ENCODE data around the gene SPOCK2.

SPOCK2 gene

GRCh38 chr10:72106154-72106849 is 18.0 kb upstream of the SPOCK2 start:
- H3K36me3 ChIP-seq (ENCODE audit: control insufficient read depth, insufficient read depth, low read length): peaks cover 1% of the 10 kb centered on the region
- H3K27ac ChIP-seq (ENCODE audit: low read depth, low read length): no peak overlapping the region
- no peaks in the 10 kb centered on the region for H3K4me1 ChIP-seq (ENCODE audit: control insufficient read depth, insufficient read depth, low read length)
- H3K4me3 ChIP-seq (ENCODE audit: low read length): no peak overlapping the region
- no peak overlapping the region for H3K9ac ChIP-seq (ENCODE audit: low read length)
- no peaks in the 10 kb centered on the region for H3K27me3 ChIP-seq (ENCODE audit: control insufficient read depth, insufficient read depth, low read length)

- no peak overlapping the region for H3K9ac ChIP-seq (ENCODE audit: low read length)
- no peak overlapping the region for H3K4me3 ChIP-seq (ENCODE audit: low read length)
- no peaks in the 10 kb centered on the region for H3K4me1 ChIP-seq (ENCODE audit: control insufficient read depth, insufficient read depth, low read length)
- H3K36me3 ChIP-seq (ENCODE audit: control insufficient read depth, insufficient read depth, low read length): peaks cover 4% of the 10 kb centered on the region
- no peak overlapping the region for H3K27ac ChIP-seq (ENCODE audit: low read depth, low read length)
- H3K27me3 ChIP-seq (ENCODE audit: control insufficient read depth, insufficient read depth, low read length): no peaks in the 10 kb centered on the region
Observed at GRCh38 chr10:72105710-72106109, 17.4 kb upstream of the SPOCK2 start.

- no peaks in the 10 kb centered on the region for H3K27me3 ChIP-seq (ENCODE audit: control insufficient read depth, insufficient read depth, low read length)
- no peak overlapping the region for H3K4me3 ChIP-seq (ENCODE audit: low read length)
- H3K4me1 ChIP-seq (ENCODE audit: control insufficient read depth, insufficient read depth, low read length): no peaks in the 10 kb centered on the region
- H3K9ac ChIP-seq (ENCODE audit: low read length): no peak overlapping the region
- H3K36me3 ChIP-seq (ENCODE audit: control insufficient read depth, insufficient read depth, low read length): peaks cover 4% of the 10 kb centered on the region
- H3K27ac ChIP-seq (ENCODE audit: low read depth, low read length): no peak overlapping the region
Observed at GRCh38 chr10:72105098-72105475, 16.7 kb upstream of the SPOCK2 start.

- no peaks in the 10 kb centered on the region for H3K27me3 ChIP-seq (ENCODE audit: control insufficient read depth, insufficient read depth, low read length)
- H3K9ac ChIP-seq (ENCODE audit: low read length): no peak overlapping the region
- H3K27ac ChIP-seq (ENCODE audit: low read depth, low read length): no peak overlapping the region
- H3K4me3 ChIP-seq (ENCODE audit: low read length): no peak overlapping the region
- no peaks in the 10 kb centered on the region for H3K4me1 ChIP-seq (ENCODE audit: control insufficient read depth, insufficient read depth, low read length)
- H3K36me3 ChIP-seq (ENCODE audit: control insufficient read depth, insufficient read depth, low read length): peaks cover 4% of the 10 kb centered on the region
Observed at GRCh38 chr10:72104472-72105097, 16.2 kb upstream of the SPOCK2 start.

GRCh38 chr10:72099600-72099921 is 11.2 kb upstream of the SPOCK2 start:
- no peaks in the 10 kb centered on the region for H3K27me3 ChIP-seq (ENCODE audit: control insufficient read depth, insufficient read depth, low read length)
- H3K9ac ChIP-seq (ENCODE audit: low read length): no peak overlapping the region
- H3K27ac ChIP-seq (ENCODE audit: low read depth, low read length): no peak overlapping the region
- peaks cover 4% of the 10 kb centered on the region for H3K36me3 ChIP-seq (ENCODE audit: control insufficient read depth, insufficient read depth, low read length)
- H3K4me3 ChIP-seq (ENCODE audit: low read length): no peak overlapping the region
- no peaks in the 10 kb centered on the region for H3K4me1 ChIP-seq (ENCODE audit: control insufficient read depth, insufficient read depth, low read length)

GRCh38 chr10:72098836-72099599 is 10.7 kb upstream of the SPOCK2 start:
- no peak overlapping the region for H3K27ac ChIP-seq (ENCODE audit: low read depth, low read length)
- no peak overlapping the region for H3K4me3 ChIP-seq (ENCODE audit: low read length)
- no peaks in the 10 kb centered on the region for H3K4me1 ChIP-seq (ENCODE audit: control insufficient read depth, insufficient read depth, low read length)
- H3K27me3 ChIP-seq (ENCODE audit: control insufficient read depth, insufficient read depth, low read length): no peaks in the 10 kb centered on the region
- no peak overlapping the region for H3K9ac ChIP-seq (ENCODE audit: low read length)
- H3K36me3 ChIP-seq (ENCODE audit: control insufficient read depth, insufficient read depth, low read length): peaks cover 4% of the 10 kb centered on the region

GRCh38 chr10:72098301-72098835 is 10.0 kb upstream of the SPOCK2 start:
- no peak overlapping the region for H3K4me3 ChIP-seq (ENCODE audit: low read length)
- no peak overlapping the region for H3K9ac ChIP-seq (ENCODE audit: low read length)
- H3K27me3 ChIP-seq (ENCODE audit: control insufficient read depth, insufficient read depth, low read length): no peaks in the 10 kb centered on the region
- no peaks in the 10 kb centered on the region for H3K4me1 ChIP-seq (ENCODE audit: control insufficient read depth, insufficient read depth, low read length)
- H3K27ac ChIP-seq (ENCODE audit: low read depth, low read length): no peak overlapping the region
- H3K36me3 ChIP-seq (ENCODE audit: control insufficient read depth, insufficient read depth, low read length): peaks cover 4% of the 10 kb centered on the region

GRCh38 chr10:72097448-72098300 is 9.3 kb upstream of the SPOCK2 start:
- Histone ChIP-seq H3K27ac (ENCODE audit: low read depth, low read length) (no peak overlapping the region), H3K27me3 (ENCODE audit: control insufficient read depth, insufficient read depth, low read length) (no peaks in the 10 kb centered on the region), H3K4me3 (ENCODE audit: low read length) (no peak overlapping the region), H3K4me1 (ENCODE audit: control insufficient read depth, insufficient read depth, low read length) (no peaks in the 10 kb centered on the region), H3K36me3 (ENCODE audit: control insufficient read depth, insufficient read depth, low read length) (peaks cover 4% of the 10 kb centered on the region), H3K9ac (ENCODE audit: low read length) (no peak overlapping the region)

- no peak overlapping the region for H3K27ac ChIP-seq (ENCODE audit: low read depth, low read length)
Observed at GRCh38 chr10:72096115-72097000, 8.0 kb upstream of the SPOCK2 start.

GRCh38 chr10:72095195-72095594 is 6.8 kb upstream of the SPOCK2 start:
- Histone ChIP-seq H3K27me3 (ENCODE audit: control insufficient read depth, insufficient read depth, low read length) (peaks cover 2% of the 10 kb centered on the region), H3K36me3 (ENCODE audit: control insufficient read depth, insufficient read depth, low read length) (no peaks in the 10 kb centered on the region), H3K27ac (ENCODE audit: low read depth, low read length) (no peak overlapping the region), H3K9ac (ENCODE audit: low read length) (no peak overlapping the region), H3K4me1 (ENCODE audit: control insufficient read depth, insufficient read depth, low read length) (no peaks in the 10 kb centered on the region), H3K4me3 (ENCODE audit: low read length) (no peak overlapping the region)

More at GRCh38 chr10:72096115-72097000, 8.0 kb upstream of the SPOCK2 start:
- Histone ChIP-seq H3K36me3 (ENCODE audit: control insufficient read depth, insufficient read depth, low read length) (peaks cover 4% of the 10 kb centered on the region), H3K27me3 (ENCODE audit: control insufficient read depth, insufficient read depth, low read length) (no peaks in the 10 kb centered on the region), H3K4me1 (ENCODE audit: control insufficient read depth, insufficient read depth, low read length) (no peaks in the 10 kb centered on the region), H3K9ac (ENCODE audit: low read length) (no peak overlapping the region), H3K4me3 (ENCODE audit: low read length) (no peak overlapping the region)

GRCh38 chr10:72094574-72094973 is 6.2 kb upstream of the SPOCK2 start:
- H3K27ac ChIP-seq (ENCODE audit: low read depth, low read length): no peak overlapping the region
- H3K4me1 ChIP-seq (ENCODE audit: control insufficient read depth, insufficient read depth, low read length): no peaks in the 10 kb centered on the region
- H3K27me3 ChIP-seq (ENCODE audit: control insufficient read depth, insufficient read depth, low read length): peaks cover 3% of the 10 kb centered on the region
- no peak overlapping the region for H3K9ac ChIP-seq (ENCODE audit: low read length)
- no peak overlapping the region for H3K4me3 ChIP-seq (ENCODE audit: low read length)
- no peaks in the 10 kb centered on the region for H3K36me3 ChIP-seq (ENCODE audit: control insufficient read depth, insufficient read depth, low read length)

Data from rectal smooth muscle tissue (tissue), 1 donor.